Hindlimb muscle (tissue), 1 donor: Measurements from ENCODE around the gene CCNO. TPM values are rescaled to one million over a fixed set of nuclear protein-coding genes. Genes with fewer than 3 reads are reported as not detected.

ENCODE experiments used
- DNase-seq: peaks from one replicate; pipeline ENCODE4 v3.0.0-alpha.2; 2013
- polyA plus RNA-seq: library from polyadenylated mRNA; unstranded; fragments of 120-200 nt; gene quantifications from one replicate; pipeline ENCODE4 v1.2.1, GENCODE V29; 2013; ENCODE audit not compliant: insufficient read length

The CCNO gene
- polyA plus RNA-seq, 1 donor = 0.39 TPM

- DNase-seq = no peak
Measured at GRCh38 chr5:55222985-55223811, 10.2 kb downstream of the CCNO start.

- no peak for DNase-seq
Measured at GRCh38 chr5:55222092-55222984, 11.1 kb downstream of the CCNO start.

GRCh38 chr5:55220433-55221185 lies 12.8 kb downstream of the CCNO start:
- no peak for DNase-seq

- DNase-seq = no peak
Measured at GRCh38 chr5:55219770-55220169, 13.6 kb downstream of the CCNO start.

GRCh38 chr5:55218967-55219366 lies 14.4 kb downstream of the CCNO start:
- no peak for DNase-seq

- no peak for DNase-seq
Measured at GRCh38 chr5:55211184-55211874, 22.1 kb downstream of the CCNO start.

GRCh38 chr5:55205001-55205400 lies 28.4 kb downstream of the CCNO start:
- no peak for DNase-seq

GRCh38 chr5:55191165-55191564 lies 42.2 kb downstream of the CCNO start:
- DNase-seq = no peak

- DNase-seq = no peak
Measured at GRCh38 chr5:55188656-55189540, 44.5 kb downstream of the CCNO start.

GRCh38 chr5:55187370-55187769 lies 46.0 kb downstream of the CCNO start:
- no peak for DNase-seq

Other genes starting within 250 kb of the CCNO start
- gene ESM1, start 248.0 kb downstream of the CCNO start, polyA plus RNA-seq = 2.3 TPM
- gene GZMK, start 209.4 kb downstream of the CCNO start, polyA plus RNA-seq = not detected
- gene GZMA, start 131.0 kb downstream of the CCNO start, polyA plus RNA-seq = 0.36 TPM
- 45.2 TPM for gene GPX8, start 73.4 kb downstream of the CCNO start, polyA plus RNA-seq
- 0.12 TPM for gene CDC20B, start 60.4 kb downstream of the CCNO start, polyA plus RNA-seq
- not detected for gene MCIDAS, start 6.3 kb downstream of the CCNO start, polyA plus RNA-seq
- 27.8 TPM for gene DHX29, start 74.1 kb upstream of the CCNO start, polyA plus RNA-seq
- gene MTREX, start 74.4 kb upstream of the CCNO start, polyA plus RNA-seq = 58.0 TPM